HG02798 (cell line): ENCODE results near the gene DEFB126.
"Not testable (repeated sequence)": the region's sequence is repeated elsewhere in the genome, so short reads cannot be mapped to it uniquely, and the experiment has no call there.

Experiments used
- ATAC-seq: cut with Tn5 transposase; IDR thresholded peaks from one replicate; pipeline ENCODE4 v1.9.1; 2021; ENCODE audit warnings: mild to moderate bottlenecking; ENCODE audit not compliant: unreplicated experiment, poor library complexity

The DEFB126 gene, protein sequence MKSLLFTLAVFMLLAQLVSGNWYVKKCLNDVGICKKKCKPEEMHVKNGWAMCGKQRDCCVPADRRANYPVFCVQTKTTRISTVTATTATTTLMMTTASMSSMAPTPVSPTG

DNA sequence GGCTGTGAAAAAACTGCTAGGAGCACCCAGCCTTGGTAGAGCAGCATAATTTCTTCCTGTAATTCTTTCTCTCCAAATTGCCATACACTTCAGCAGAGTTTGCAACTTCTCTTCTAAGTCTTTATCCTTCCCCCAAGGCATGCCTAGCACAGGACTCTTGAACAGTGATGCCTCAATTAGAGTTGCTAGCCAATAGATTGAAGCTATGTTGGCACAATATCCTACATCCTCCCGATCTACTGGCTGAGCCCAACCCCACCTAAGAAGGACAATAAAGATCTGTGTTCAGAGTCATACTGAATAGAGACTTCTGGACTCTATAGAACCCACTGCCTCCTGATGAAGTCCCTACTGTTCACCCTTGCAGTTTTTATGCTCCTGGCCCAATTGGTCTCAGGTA lies at the start of gene DEFB126:
DEFB126 (plus strand) TSS at position 301 of the 400 bp plus-strand sequence; CDS start at position 340, 39 bp downstream.
- ATAC-seq: no peak

DNA sequence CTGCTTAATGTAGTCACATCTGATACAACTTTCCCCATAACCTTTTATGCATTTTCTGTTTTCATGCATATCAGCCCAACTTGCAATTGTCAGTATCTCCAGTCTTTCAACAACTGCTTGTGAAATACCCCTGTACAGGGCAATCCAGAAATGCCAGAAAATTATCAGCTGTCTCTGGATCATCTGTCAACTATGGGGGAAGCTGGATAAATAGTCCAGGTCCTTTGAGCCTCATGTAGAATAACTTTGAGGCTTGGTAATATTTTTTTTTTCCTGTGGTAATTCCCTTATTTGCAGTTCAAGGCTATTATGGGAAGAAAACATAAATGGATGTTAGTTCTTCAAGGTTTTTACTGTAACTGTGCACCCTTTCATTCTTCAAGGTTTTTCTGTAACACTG lies 48.7 kb upstream of the DEFB126 start:
- no peak for ATAC-seq

DNA sequence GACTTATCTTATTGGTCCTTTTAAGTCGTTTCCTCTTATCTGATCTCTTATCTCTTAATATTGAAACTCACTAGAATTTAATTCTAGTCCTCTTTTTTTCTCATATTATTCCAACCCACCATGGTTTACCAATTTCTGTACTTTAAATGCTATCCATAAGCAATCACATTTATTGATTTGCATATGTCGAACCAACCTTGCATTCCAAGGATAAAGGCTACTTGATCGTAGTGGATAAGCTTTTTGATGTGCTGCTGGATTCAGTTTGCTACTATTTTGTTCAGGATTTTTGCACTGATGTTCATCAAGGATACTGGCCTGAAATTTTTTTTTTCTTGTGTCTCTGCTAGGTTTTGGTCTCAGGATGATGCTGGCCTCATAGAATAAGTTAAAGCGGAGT lies 47.2 kb upstream of the DEFB126 start:
- no peak for ATAC-seq

DNA sequence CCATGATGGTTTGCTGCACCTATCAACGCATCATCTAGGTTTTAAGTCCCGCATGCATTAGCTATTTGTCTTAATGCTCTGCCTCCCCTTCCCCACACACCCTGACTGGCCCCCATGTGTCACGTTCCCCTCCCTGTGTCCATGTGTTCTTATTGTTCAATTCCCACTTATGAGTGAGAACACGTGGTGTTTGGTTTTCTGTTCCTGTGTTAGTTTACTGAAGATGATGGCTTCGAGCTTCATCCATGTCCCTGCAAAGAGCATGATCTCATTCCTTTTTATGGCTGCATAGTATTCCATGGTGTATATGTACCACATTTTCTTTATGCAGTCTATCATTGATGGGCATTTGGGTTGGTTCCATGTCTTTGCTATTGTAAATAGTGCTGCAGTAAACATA lies 44.7 kb upstream of the DEFB126 start:
- not testable (repeated sequence) for ATAC-seq

DNA sequence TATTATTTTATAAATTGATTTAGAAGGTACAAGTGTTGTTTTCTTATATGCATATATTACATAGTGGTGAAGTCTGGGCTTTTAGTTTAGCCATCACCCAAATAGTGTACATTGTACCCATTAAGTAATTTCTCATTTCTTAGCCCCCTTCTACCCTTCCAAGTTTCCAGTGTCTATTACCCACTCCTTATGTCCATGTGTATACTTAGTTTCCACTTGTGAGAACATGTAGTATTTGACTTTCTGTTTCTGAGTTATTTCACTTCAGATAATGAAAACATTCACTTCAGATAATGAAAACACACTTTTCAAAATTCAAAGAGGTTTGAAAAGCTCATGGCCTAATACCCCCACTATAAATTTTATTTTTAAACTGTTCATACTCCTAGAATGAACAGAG lies 40.4 kb upstream of the DEFB126 start:
- no peak for ATAC-seq

DNA sequence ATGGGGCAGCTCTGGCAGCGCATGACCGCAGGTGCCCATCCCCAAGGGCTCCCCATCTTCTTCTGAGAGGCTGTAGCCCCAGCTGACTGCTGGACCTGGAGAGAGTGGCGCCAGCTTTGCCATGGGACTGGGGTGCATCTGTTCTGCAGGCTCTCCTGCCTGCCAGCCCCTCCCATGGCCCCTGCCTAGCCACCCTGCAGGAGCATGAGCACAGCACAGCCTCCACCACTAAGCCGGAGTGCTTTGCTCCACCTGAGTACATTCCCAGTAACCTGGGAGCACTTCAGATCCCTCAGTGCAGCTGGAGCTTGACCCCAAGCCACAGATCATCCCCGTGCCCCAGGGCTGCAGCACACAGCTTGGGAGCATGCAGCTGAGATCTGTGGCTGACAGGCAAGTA lies 38.9 kb upstream of the DEFB126 start:
- ATAC-seq: no peak

DNA sequence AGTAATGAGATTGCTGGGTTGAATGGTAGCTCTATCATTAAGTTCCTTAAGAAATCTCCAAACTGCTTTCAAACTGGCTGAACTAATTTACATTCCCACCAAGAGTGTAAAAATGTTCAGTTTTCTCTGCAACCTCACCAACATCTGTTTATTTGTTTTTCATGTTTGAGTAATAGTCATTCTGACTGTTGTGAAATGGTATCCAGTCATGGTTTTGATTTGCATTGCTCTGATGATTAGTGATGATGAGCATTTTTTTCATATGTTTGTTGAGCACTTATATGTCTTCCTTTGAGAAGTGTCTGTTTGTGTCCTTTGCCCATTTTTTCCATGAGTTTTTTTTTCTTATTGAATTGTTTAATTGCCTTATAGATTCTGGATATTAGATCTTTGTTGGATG lies 30.0 kb upstream of the DEFB126 start:
- no peak for ATAC-seq

DNA sequence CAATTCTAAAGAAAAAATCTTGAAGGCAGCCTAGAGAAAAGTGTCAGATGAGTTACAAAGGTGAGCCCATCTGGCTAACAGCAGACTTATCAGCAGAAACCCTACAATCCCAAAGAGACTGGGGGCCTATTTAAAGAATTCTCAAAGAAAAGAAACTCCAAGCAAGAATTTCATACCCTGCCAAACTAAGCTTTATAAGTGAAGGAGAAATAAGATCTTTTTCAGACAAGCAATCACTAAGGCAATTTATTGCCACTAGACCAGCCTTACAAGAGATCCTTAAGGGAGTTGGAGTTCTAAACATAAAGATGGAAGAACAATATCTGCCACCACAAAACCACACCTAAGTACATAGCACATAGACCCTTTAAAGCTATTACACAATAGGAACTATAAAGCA lies 24.9 kb upstream of the DEFB126 start:
- ATAC-seq: no peak

DNA sequence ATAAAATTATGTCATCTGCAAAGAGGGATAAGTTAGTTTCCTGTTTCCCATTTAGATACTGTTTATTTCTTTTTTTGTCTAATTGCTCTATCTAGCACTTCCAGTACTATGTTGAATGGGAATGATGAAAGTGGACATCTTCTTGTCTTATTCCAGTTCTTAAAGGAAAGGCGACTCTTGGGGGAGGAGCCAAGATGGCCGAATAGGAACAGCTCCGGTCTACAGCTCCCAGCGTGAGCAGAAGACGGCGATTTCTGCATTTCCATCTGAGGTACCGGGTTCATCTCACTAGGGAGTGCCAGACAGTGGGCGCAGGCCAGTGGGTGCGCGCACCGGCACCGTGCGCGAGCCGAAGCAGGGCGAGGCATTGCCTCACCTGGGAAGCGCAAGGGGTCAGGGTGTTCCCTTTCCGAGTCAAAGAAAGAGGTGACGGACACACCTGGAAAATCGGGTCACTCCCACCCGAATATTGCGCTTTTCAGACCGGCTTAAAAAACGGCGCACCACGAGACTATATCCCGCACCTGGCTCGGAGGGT lies 12.5 kb upstream of the DEFB126 start:
- ATAC-seq: not testable (repeated sequence)

DNA sequence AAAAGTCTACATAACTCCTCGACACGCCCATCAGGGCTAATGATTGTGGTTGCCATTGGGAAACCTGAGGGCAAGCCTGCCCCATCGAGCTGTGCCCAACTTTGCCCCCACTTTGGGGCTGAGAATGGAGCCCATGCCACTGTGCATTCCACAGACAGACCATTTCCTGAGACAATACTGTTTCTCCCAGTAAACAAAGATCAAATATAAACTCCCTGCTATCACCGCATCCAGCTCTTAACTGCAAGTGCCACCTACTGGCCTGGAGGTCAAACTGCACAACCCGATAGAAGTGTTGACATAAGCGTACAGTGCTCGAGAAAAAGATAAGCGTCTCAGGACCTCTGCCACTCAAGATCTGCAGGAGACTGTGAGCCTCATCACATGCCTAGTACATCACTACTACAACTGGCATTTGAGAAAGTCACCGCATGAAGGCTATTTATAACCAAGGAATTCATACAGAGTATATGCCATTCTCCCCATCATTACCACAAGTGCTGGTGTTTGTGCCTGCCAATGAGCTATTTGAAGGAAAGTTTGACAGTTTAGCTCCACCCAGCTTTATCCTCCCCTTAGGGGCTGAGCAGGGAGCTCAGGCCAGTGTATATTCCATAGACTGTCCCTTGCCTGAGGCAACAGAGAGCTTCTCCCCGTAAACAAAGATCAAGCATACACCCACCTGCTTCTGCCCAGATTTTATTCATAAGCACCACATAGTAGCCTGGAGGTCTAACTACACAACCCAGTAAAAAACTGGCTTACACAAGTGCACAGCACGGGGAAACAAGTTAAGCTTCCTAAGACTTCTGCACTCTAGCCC lies 4.5 kb upstream of the DEFB126 start:
- ATAC-seq: no peak

DNA sequence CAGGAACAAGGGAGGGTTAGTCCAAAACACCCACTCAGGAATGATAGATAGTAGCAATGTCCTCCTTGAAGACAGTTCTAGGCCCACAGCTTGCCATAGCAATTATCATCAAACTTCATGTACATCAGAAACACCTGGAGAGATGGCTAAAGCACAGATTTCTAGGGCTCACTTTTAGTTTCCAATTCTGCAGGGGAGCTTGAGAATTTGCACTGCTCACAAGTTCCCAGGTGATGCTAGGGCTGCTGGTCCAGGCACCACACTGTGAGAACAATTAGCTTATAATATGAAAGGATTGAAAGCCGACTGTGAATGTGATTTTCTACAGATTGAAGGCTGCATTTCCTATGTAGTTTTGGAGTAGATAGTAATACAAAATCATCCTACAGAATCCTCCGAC lies 3.5 kb downstream of the DEFB126 start:
- ATAC-seq: no peak

DNA sequence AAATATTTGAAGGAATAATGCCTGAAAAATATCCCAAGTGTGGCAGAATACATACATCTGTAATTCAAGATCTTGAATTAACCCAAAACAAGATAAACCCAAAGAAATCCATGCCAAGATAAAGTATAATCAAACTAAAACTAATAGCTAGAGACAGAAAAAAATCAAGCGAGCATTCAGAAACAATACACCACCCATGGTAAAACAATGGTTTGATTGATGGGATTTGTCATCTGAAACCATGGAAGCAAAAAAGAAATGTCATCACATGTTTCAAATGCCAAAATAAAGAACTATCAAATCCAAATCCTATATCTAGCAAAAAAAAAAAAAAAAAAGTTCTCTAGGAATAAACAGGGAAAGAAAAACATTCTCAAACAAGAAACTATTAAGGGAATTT lies 9.7 kb downstream of the DEFB126 start:
- no peak for ATAC-seq

DNA sequence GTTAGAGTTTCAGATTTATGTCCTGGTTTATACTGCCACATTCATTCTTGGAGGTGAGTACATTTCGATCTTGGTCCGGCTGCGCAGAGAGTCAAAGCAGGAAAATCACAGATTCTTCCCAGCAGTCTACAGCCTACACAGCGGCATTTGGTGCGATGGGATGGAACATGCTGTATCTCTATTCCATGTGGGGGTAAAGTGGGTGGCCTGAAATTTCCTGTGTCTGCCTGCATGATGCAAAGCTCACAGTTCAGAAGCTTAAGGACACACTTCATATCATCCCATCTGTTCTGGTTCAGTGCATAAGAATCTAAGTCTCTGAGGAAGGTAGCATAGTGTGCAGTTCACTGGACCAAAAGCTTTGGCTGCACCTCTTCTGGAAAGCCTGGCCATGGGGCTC lies 14.8 kb downstream of the DEFB126 start, which contains the start of gene DEFB127:
DEFB127 (plus strand) TSS at position 301 of the 400 bp plus-strand sequence; CDS start at position 392, 91 bp downstream.
- no peak for ATAC-seq

DNA sequence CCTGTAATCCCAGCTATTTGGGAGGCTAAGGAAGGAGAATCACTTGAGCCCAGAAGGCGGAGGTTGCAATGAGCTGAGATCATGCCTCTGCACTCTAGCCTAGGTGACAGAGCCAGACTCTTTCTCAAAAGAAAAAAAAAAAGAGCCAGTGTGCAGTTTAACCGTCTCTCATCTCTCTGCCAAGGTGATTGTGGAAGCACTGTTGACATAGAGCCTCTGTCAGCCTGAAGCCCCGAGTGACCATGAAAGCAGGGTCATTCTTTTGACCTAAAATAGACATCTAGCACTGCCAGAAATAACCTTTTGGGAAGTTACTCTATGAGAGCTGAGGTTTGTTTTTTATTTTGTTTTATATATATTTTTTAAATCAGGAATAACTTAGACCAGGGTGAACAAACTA lies 22.2 kb downstream of the DEFB126 start:
- ATAC-seq: no peak

DNA sequence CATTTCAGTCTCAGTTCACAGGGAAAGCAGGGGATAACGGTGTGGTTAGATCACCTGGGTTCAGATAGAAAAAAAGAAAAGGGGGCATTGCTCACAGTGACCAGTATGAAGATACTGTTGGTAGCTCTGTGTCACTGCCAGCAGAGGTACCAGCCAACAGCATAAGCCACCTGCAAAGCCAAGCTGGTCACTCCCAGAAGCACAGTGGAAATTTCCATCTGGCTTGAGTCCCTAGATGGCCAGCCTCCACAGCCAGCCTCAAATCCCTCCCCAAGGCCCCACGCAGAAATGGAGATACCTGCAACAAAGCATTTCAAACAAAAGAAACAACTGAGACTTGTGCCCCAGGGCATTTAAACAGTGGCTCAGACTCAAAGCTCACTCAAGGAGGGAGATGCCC lies 26.5 kb downstream of the DEFB126 start:
- no peak for ATAC-seq

DNA sequence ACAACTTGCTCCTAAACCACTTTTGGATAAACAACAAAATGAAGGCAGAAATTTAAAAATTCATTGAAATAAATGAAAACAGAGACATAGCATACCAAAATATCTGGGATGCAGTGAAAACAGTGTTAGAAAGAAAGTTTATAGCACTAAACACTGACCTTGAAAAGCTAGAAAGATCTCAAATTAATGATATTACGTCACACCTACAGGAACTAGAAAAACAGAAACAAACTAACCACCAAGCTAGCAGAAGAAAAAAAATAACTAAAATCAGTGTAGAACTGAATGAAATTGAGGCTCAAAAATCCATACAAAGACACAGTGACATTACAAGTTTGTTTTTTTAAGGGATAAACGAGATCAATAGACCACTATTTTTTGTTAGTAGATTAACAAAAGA lies 41.9 kb downstream of the DEFB126 start:
- ATAC-seq: no peak

DNA sequence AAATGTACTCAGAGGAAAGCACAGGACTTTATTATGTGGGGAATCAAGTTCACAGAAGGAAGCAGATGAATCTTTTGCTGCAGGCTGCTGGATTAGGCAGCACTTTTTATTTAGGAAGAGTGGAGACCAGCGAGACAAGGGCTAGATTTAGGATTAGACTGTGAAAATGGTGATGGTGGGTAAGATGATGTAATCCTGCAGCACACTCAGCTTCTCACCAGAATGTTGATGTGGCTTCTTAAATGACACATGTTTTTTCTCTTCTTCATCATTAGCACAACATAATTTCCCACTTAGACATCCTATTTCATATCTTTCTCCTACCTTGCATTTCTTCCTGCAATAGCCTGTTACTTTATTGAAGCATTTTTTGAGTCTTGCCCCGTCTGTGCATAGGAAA lies 45.3 kb downstream of the DEFB126 start:
- no peak for ATAC-seq

DNA sequence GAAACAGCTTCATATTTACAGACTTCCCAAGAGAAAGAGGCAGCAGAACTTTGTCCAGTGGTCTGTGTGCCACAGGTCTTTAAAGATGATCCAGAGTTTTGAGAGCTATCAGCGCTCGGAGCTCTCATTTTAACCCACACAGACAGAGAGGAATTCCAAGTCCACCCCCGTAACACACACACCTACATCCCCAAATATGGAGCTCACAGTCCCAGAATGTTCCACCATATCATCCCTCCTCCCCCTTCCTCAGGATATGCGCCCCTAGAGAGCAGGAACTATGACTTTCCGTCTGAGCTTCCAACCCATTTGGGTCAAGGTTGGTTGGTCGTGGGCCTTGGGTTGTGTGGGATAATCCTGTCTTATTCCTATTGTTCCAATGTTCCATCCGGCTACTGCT lies 47.2 kb downstream of the DEFB126 start, which contains the start of gene DEFB128:
DEFB128 (minus strand) TSS at position 101 of the 400 bp plus-strand sequence; CDS start at position 13, 88 bp downstream.
- ATAC-seq: no peak
